ENCODE results near the gene HMCN1.

Gene HMCN1

GRCh38 chr1:185803241-185803640 lies 69.0 kb downstream of the HMCN1 start:
- no peak for DNase-seq (ENCODE audit: low spot score)
- FAIRE-seq = no peak

GRCh38 chr1:185804206-185804605 lies 70.0 kb downstream of the HMCN1 start:
- DNase-seq (ENCODE audit: low spot score) (no peak), FAIRE-seq (peak; percentile 24)

- no peak for FAIRE-seq
- DNase-seq (ENCODE audit: low spot score) = no peak
These were observed 70.4 kb downstream of the HMCN1 start for GRCh38 chr1:185804608-185805007.

- DNase-seq (ENCODE audit: low spot score) (no peak), FAIRE-seq (no peak)
These were observed 73.1 kb downstream of the HMCN1 start for GRCh38 chr1:185807275-185807674.

- no peak for DNase-seq (ENCODE audit: low spot score)
These were observed 74.4 kb downstream of the HMCN1 start for GRCh38 chr1:185808631-185809030.

GRCh38 chr1:185811073-185811709 lies 77.0 kb downstream of the HMCN1 start:
- FAIRE-seq (no peak), DNase-seq (ENCODE audit: low spot score) (no peak)

More at GRCh38 chr1:185808631-185809030, 74.4 kb downstream of the HMCN1 start:
- FAIRE-seq = no peak

- FAIRE-seq (no peak), DNase-seq (ENCODE audit: low spot score) (no peak)
These were observed 78.7 kb downstream of the HMCN1 start for GRCh38 chr1:185812934-185813333.

- DNase-seq (ENCODE audit: low spot score) (peak; percentile 57), FAIRE-seq (peak; percentile 81)
These were observed 79.3 kb downstream of the HMCN1 start for GRCh38 chr1:185813401-185813979.

- no peak for DNase-seq (ENCODE audit: low spot score)
- no peak for FAIRE-seq
These were observed 82.3 kb downstream of the HMCN1 start for GRCh38 chr1:185816460-185816859.

GRCh38 chr1:185819798-185820197 lies 85.6 kb downstream of the HMCN1 start:
- FAIRE-seq = no peak
- no peak for DNase-seq (ENCODE audit: low spot score)

- FAIRE-seq = no peak
These were observed 87.6 kb downstream of the HMCN1 start for GRCh38 chr1:185821612-185822385.

GRCh38 chr1:185823467-185823866 lies 89.3 kb downstream of the HMCN1 start:
- DNase-seq (ENCODE audit: low spot score) (no peak), FAIRE-seq (peak; percentile 58)

More at GRCh38 chr1:185821612-185822385, 87.6 kb downstream of the HMCN1 start:
- no peak for DNase-seq (ENCODE audit: low spot score)

GRCh38 chr1:185824106-185824505 lies 89.9 kb downstream of the HMCN1 start:
- FAIRE-seq (no peak), DNase-seq (ENCODE audit: low spot score) (no peak)

- no peak for FAIRE-seq
- no peak for DNase-seq (ENCODE audit: low spot score)
These were observed 91.4 kb downstream of the HMCN1 start for GRCh38 chr1:185825556-185825955.

GRCh38 chr1:185834371-185834905 lies 100.2 kb downstream of the HMCN1 start:
- FAIRE-seq (no peak), DNase-seq (ENCODE audit: low spot score) (no peak)

- no peak for DNase-seq (ENCODE audit: low spot score)
- FAIRE-seq = no peak
These were observed 101.0 kb downstream of the HMCN1 start for GRCh38 chr1:185835191-185835590.

- FAIRE-seq = no peak
- DNase-seq (ENCODE audit: low spot score) = no peak
These were observed 103.5 kb downstream of the HMCN1 start for GRCh38 chr1:185837711-185838110.

- DNase-seq (ENCODE audit: low spot score) (no peak), FAIRE-seq (no peak)
These were observed 103.9 kb downstream of the HMCN1 start for GRCh38 chr1:185838111-185838510.

GRCh38 chr1:185840880-185841279 lies 106.7 kb downstream of the HMCN1 start:
- no peak for FAIRE-seq
- no peak for DNase-seq (ENCODE audit: low spot score)

GRCh38 chr1:185843297-185843869 lies 109.2 kb downstream of the HMCN1 start:
- DNase-seq (ENCODE audit: low spot score) (no peak), FAIRE-seq (no peak)

- DNase-seq (ENCODE audit: low spot score) (no peak), FAIRE-seq (no peak)
These were observed 109.8 kb downstream of the HMCN1 start for GRCh38 chr1:185843986-185844385.
